H9 (cell line): ENCODE results near the gene LHPP. TPM values are rescaled to one million over a fixed set of nuclear protein-coding genes. Genes with fewer than 3 reads are reported as not detected.

Source experiments
- DNase-seq: peaks from one replicate; pipeline ENCODE4 v3.0.0-alpha.2; 2017
- H2AFZ ChIP-seq: one replicate; pipeline ENCODE4 v1.6.1; 2013; ENCODE audit warnings: mild to moderate bottlenecking, low read length, control low read depth, moderate library complexity
- H2AK5ac ChIP-seq: 2 replicates; pipeline ENCODE4 v1.6.1; 2013; ENCODE audit warnings: low read length, control low read depth, mixed read lengths; ENCODE audit not compliant: insufficient read length
- H2BK120ac ChIP-seq: one replicate; pipeline ENCODE4 v1.6.1; 2013; ENCODE audit warnings: low read depth, mild to moderate bottlenecking, low read length, control low read depth, inconsistent platforms; ENCODE audit not compliant: poor library complexity, severe bottlenecking
- H2BK12ac ChIP-seq: 2 replicates; pipeline ENCODE4 v1.6.1; 2013; ENCODE audit warnings: low read length, control low read depth, mixed read lengths, low read depth; ENCODE audit not compliant: insufficient read length
- H2BK15ac ChIP-seq: 2 replicates; pipeline ENCODE4 v1.6.1; 2013; ENCODE audit warnings: low read depth, low read length, control low read depth
- H2BK20ac ChIP-seq: one replicate; pipeline ENCODE4 v1.6.1; 2013; ENCODE audit warnings: low read depth, mild to moderate bottlenecking, low read length, control low read depth, inconsistent platforms; ENCODE audit not compliant: poor library complexity, severe bottlenecking
- H2BK5ac ChIP-seq: 2 replicates; pipeline ENCODE4 v1.6.1; 2013; ENCODE audit warnings: low read length, control low read depth, mixed read lengths; ENCODE audit not compliant: insufficient read length
- H3K14ac ChIP-seq: 2 replicates; pipeline ENCODE4 v1.6.1; 2013; ENCODE audit warnings: low read length, control low read depth; ENCODE audit not compliant: insufficient read depth
- H3K18ac ChIP-seq: 2 replicates; pipeline ENCODE4 v1.6.1; 2013; ENCODE audit warnings: low read depth, mild to moderate bottlenecking, mixed read lengths, low read length, control low read depth; ENCODE audit not compliant: insufficient read length
- H3K23ac ChIP-seq: 2 replicates; pipeline ENCODE4 v1.6.1; 2013; ENCODE audit warnings: low read length, control low read depth, mixed read lengths, low read depth; ENCODE audit not compliant: insufficient read length
- H3K23me2 ChIP-seq: 2 replicates; pipeline ENCODE4 v1.6.1; 2013; ENCODE audit warnings: low read depth, mild to moderate bottlenecking, mixed read lengths, low read length, control low read depth; ENCODE audit not compliant: insufficient read length, poor library complexity, severe bottlenecking
- H3K27ac ChIP-seq: 2 replicates; pipeline ENCODE4 v1.5.1; 2013; ENCODE audit warnings: low read length, control low read depth, mixed read lengths, low read depth; ENCODE audit not compliant: insufficient read length
- H3K27me3 ChIP-seq: 2 replicates; pipeline ENCODE4 v1.6.1; 2013; ENCODE audit warnings: low read length, control low read depth, inconsistent platforms; ENCODE audit not compliant: insufficient read depth
- H3K4ac ChIP-seq: 2 replicates; pipeline ENCODE4 v1.6.1; 2013; ENCODE audit warnings: low read depth, mild to moderate bottlenecking, control low read depth, inconsistent platforms, low read length, moderate library complexity
- H3K4me1 ChIP-seq: 2 replicates; pipeline ENCODE4 v1.6.1; 2013; ENCODE audit warnings: low read length, control low read depth, inconsistent platforms; ENCODE audit not compliant: insufficient read depth
- H3K4me2 ChIP-seq: 2 replicates; pipeline ENCODE4 v1.6.1; 2013; ENCODE audit warnings: low read length, control low read depth, mixed read lengths; ENCODE audit not compliant: insufficient read length, insufficient read depth
- H3K56ac ChIP-seq: 2 replicates; pipeline ENCODE4 v1.6.1; 2013; ENCODE audit warnings: low read depth, mild to moderate bottlenecking, mixed read lengths, low read length, control low read depth; ENCODE audit not compliant: insufficient read length
- H3K79me1 ChIP-seq: 2 replicates; pipeline ENCODE4 v1.6.1; 2013; ENCODE audit warnings: low read depth, mild to moderate bottlenecking, moderate library complexity, low read length, control low read depth, inconsistent platforms; ENCODE audit not compliant: insufficient read depth, poor library complexity, severe bottlenecking
- H3K79me2 ChIP-seq: 2 replicates; pipeline ENCODE4 v1.6.1; 2013; ENCODE audit warnings: low read length, control low read depth, inconsistent platforms; ENCODE audit not compliant: insufficient read depth
- H3K9ac ChIP-seq: 2 replicates; pipeline ENCODE4 v1.6.1; 2013; ENCODE audit warnings: low read length, control low read depth, mixed read lengths; ENCODE audit not compliant: insufficient read length; ENCODE audit errors: extremely low read depth
- H3K9me3 ChIP-seq: one replicate; pipeline ENCODE4 v1.6.1; 2013; ENCODE audit warnings: low read depth, low read length, inconsistent platforms; ENCODE audit not compliant: control insufficient read depth
- H3T11ph ChIP-seq: one replicate; pipeline ENCODE4 v1.6.1; 2013; ENCODE audit warnings: mild to moderate bottlenecking, low read length, control low read depth, inconsistent platforms
- H4K20me1 ChIP-seq: one replicate; pipeline ENCODE4 v1.6.1; 2013; ENCODE audit not compliant: control insufficient read depth, insufficient read length, insufficient read depth
- H4K5ac ChIP-seq: 2 replicates; pipeline ENCODE4 v1.6.1; 2013; ENCODE audit warnings: low read depth, mild to moderate bottlenecking, mixed read lengths, low read length, control low read depth; ENCODE audit not compliant: insufficient read length
- H4K8ac ChIP-seq: replicated peaks from 2 replicates; pipeline ENCODE4 v1.6.1; 2013; ENCODE audit warnings: low read length, control low read depth, mixed read lengths, low read depth; ENCODE audit not compliant: insufficient read length
- H4K91ac ChIP-seq: 2 replicates; pipeline ENCODE4 v1.6.1; 2013; ENCODE audit warnings: low read depth, mild to moderate bottlenecking, moderate library complexity, mixed read lengths, low read length, control low read depth; ENCODE audit not compliant: insufficient read length
- H3K27ac Mint-ChIP-seq, 3 experiments: 2 replicates in 2 of 3; 3 replicates in 1 of 3; pipeline ENCODE4 v1.8.0; 2020 to 2021; ENCODE audit warnings: mixed read lengths in 3 of 3, mild to moderate bottlenecking in 1 of 3, moderate library complexity in 1 of 3
- H3K27me3 Mint-ChIP-seq: 2 replicates; pipeline ENCODE4 v1.8.0; 2021; ENCODE audit warnings: low read depth, mild to moderate bottlenecking, moderate library complexity, mixed read lengths
- H3K36me3 Mint-ChIP-seq, 3 experiments: 2 replicates in 2 of 3; 3 replicates in 1 of 3; pipeline ENCODE4 v1.8.0; 2020 to 2021; ENCODE audit warnings: low read depth in 3 of 3, mixed read lengths in 3 of 3; ENCODE audit not compliant: insufficient read depth in 1 of 3
- H3K4me1 Mint-ChIP-seq, 2 experiments: 2 replicates each; pipeline ENCODE4 v1.8.0; 2020; ENCODE audit warnings: mixed read lengths in 2 of 2
- H3K4me3 Mint-ChIP-seq, 2 experiments: 2 replicates in 1 of 2; 3 replicates in 1 of 2; pipeline ENCODE4 v1.8.0; 2020 to 2021; ENCODE audit warnings: mild to moderate bottlenecking in 2 of 2, mixed read lengths in 2 of 2, moderate library complexity in 1 of 2
- H3K9me3 Mint-ChIP-seq, 2 experiments: 2 replicates in 1 of 2; 3 replicates in 1 of 2; pipeline ENCODE4 v1.8.0; 2020; ENCODE audit warnings: mild to moderate bottlenecking in 2 of 2, mixed read lengths in 2 of 2, moderate library complexity in 1 of 2
- WGBS: extraction: QIAGEN DNeasy Blood & Tissue Kit; methylation state at CpG from one replicate; pipeline ENCODE4 v1.1.7; 2013; ENCODE audit warnings: missing lambda C conversion rate, low lambda C conversion rate, mixed read lengths; ENCODE audit not compliant: insufficient read length; ENCODE audit errors: extremely low coverage; 5-methylcytosine and 5-hydroxymethylcytosine counted together
- total RNA-seq: library from RNA; stranded (reverse); gene quantifications from 2 replicates; pipeline ENCODE4 v1.2.1, GENCODE V29; 2021
- TF ChIP-seq, protein P1 (sequence below): fragments of 200-600 bp; sonication (generic); conservative IDR thresholded peaks from 3 replicates; pipeline ENCODE4 v1.8.0; 2021; ENCODE audit warnings: antibody characterized with exemption, mild to moderate bottlenecking

Gene LHPP
- total RNA-seq, 1 experiment from 2014 or later, result 29.6 TPM

DNA sequence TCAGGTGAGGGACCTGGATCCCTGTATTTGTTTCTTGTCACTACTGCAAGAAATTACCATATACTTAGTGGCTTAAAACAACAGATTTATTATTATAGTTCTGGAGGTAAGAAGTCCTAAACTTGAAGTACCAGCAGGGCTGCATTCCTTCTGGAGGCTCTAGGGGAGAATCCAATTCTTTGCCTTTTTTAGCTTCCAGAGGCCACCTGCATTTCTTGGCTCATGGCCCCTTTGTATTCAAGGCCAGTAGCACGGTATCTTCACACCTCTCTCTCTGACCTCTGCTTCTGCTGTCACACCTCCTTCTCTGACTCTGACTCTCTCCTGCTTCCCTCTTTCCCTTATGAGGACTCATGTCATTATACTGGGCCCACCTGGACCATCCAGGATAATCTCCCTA, 2.2 kb upstream of the LHPP start:
- Histone ChIP-seq H2BK5ac (no peak overlapping the region), H2BK20ac (no peak overlapping the region), H3K9me3 (no peaks in the 10 kb centered on the region), H4K91ac (no peak overlapping the region), H3K18ac (no peak overlapping the region), H3K4me1 (peaks cover 13% of the 10 kb centered on the region), H2AK5ac (no peak overlapping the region), H2AFZ (no peak overlapping the region), H3K4ac (no peak overlapping the region), H3K79me1 (no peaks in the 10 kb centered on the region), H3K23me2 (peaks cover 3% of the 10 kb centered on the region), H4K5ac (no peak overlapping the region), H3K79me2 (no peaks in the 10 kb centered on the region), H3K56ac (no peak overlapping the region), H3K9ac (no peak overlapping the region), H2BK12ac (no peak overlapping the region), H2BK120ac (no peak overlapping the region), H4K20me1 (no peaks in the 10 kb centered on the region), H2BK15ac (no peak overlapping the region), H3T11ph (no peak overlapping the region), H3K27ac (no peak overlapping the region), H4K8ac (no peak overlapping the region), H3K27me3 (no peaks in the 10 kb centered on the region), H3K4me2 (no peak overlapping the region), H3K14ac (no peak overlapping the region), H3K23ac (no peak overlapping the region)
- TF ChIP-seq, protein P1, sequence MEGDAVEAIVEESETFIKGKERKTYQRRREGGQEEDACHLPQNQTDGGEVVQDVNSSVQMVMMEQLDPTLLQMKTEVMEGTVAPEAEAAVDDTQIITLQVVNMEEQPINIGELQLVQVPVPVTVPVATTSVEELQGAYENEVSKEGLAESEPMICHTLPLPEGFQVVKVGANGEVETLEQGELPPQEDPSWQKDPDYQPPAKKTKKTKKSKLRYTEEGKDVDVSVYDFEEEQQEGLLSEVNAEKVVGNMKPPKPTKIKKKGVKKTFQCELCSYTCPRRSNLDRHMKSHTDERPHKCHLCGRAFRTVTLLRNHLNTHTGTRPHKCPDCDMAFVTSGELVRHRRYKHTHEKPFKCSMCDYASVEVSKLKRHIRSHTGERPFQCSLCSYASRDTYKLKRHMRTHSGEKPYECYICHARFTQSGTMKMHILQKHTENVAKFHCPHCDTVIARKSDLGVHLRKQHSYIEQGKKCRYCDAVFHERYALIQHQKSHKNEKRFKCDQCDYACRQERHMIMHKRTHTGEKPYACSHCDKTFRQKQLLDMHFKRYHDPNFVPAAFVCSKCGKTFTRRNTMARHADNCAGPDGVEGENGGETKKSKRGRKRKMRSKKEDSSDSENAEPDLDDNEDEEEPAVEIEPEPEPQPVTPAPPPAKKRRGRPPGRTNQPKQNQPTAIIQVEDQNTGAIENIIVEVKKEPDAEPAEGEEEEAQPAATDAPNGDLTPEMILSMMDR, result no peak
- Mint-ChIP-seq H3K36me3 (peaks cover 2 to 5% (median 2%) of the 10 kb centered on the region in 3 experiments; a peak in 6 of 7 replicates), H3K27me3 (peaks cover 33% of the 10 kb centered on the region), H3K4me1 (peaks cover 42 to 58% of the 10 kb centered on the region in 2 experiments), H3K27ac (no peak overlapping the region; a peak in 1 of 7 replicates), H3K9me3 (no peaks in the 10 kb centered on the region; a peak in 1 of 5 replicates), H3K4me3 (no peak overlapping the region)
- no peak for DNase-seq
- WGBS, result no CpG with 5 or more reads among the region's 1 CpG
